Muscle layer of duodenum (tissue), 2 donors: ENCODE measurements around the gene CRX.

Source experiments
- H3K27ac ChIP-seq: one replicate; pipeline ENCODE4 v1.7.0; 2013; ENCODE audit warnings: mild to moderate bottlenecking, low read length
- H3K27me3 ChIP-seq: one replicate; pipeline ENCODE4 v1.7.0; 2013; ENCODE audit warnings: low read depth, mild to moderate bottlenecking, control low read depth, low read length
- H3K36me3 ChIP-seq, 2 donors: one replicate each; pipeline ENCODE4 v1.7.0; 2013; ENCODE audit warnings: low read length in 2 of 2, control low read depth in 1 of 2, mild to moderate bottlenecking in 1 of 2; ENCODE audit not compliant: insufficient read depth in 2 of 2, control insufficient read depth in 1 of 2
- H3K4me1 ChIP-seq, 2 donors: one replicate each; pipeline ENCODE4 v1.7.0; 2013; ENCODE audit warnings: low read length in 2 of 2, mild to moderate bottlenecking in 2 of 2, control low read depth in 1 of 2, moderate library complexity in 1 of 2; ENCODE audit not compliant: insufficient read depth in 2 of 2, control insufficient read depth in 1 of 2
- H3K4me3 ChIP-seq, 2 donors: one replicate each; pipeline ENCODE4 v1.7.0; 2013; ENCODE audit warnings: low read length in 2 of 2, low read depth in 1 of 2, mild to moderate bottlenecking in 1 of 2
- H3K9me3 ChIP-seq, 2 donors: one replicate each; pipeline ENCODE4 v1.7.0; 2013; ENCODE audit warnings: low read length in 2 of 2, control low read depth in 1 of 2, mild to moderate bottlenecking in 1 of 2; ENCODE audit not compliant: control insufficient read depth in 1 of 2
- donor health status: healthy.

Gene CRX

DNA sequence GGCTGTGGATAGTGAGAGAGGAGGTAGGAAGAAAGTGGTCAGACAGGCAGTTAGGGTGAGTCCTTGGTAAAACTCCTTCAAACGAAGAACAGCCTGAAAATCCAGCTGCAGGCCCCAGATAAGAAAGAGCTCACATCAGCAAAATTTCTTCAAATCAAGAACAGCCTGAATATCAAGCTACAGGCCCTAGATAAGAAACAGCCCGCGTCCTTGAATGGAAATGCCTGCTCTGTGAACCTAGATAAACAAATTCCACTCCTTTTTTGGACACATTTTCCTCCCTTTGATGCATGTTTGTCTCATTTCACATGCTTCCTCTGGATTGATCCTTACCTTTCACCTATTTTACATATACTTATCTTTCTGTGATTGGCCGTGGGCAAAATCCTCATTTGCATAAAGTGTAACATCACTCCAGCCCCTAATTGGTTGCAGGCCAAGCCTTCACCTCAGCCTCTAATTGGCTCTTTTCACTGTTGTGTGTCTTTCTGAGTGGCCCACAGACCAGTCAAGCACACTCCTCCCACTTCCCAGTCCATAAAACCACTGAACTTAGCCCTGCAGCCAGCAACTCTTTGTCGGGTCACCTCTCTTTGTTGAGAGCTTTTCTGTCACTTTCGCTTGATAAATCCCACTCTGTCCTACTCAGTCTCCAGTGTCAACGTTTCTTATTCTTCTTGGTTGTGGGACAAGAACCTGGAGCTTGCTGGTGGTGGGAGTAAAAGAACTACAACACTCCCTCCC, 70.4 kb downstream of the CRX start:
- Histone ChIP-seq H3K4me1 (no peaks in the 10 kb centered on the region), H3K27ac (no peak overlapping the region), H3K9me3 (peaks cover 0 to 5% of the 10 kb centered on the region in 2 donors), H3K36me3 (no peaks in the 10 kb centered on the region), H3K4me3 (no peak overlapping the region), H3K27me3 (no peaks in the 10 kb centered on the region)
